ENCODE data around the gene CYP27C1. TPM values are rescaled to one million over a fixed set of nuclear protein-coding genes. Genes with fewer than 3 reads are reported as not detected.

The CYP27C1 gene
- total and polyA plus RNA-seq, 2 experiments from 2014 or later, result 1.8 to 2.9 TPM

DNA sequence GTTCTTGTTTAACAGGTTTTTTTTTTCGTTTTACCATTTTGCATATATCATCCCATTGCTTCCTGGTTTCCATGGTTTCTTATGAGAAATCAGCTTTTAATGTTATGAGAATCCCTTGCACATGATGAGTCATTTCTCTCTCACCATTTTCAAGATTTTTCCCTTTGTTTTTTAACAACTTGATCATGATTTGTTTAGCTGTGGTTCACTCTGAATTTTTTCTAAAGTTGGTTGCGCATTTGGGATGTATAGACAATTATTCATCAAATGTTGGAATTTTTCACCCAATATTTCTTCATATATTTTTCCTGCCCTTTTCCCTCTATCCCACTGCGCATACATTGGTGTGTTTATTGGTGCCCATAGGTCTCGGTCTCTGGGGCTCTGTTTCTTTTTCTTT lies 70.7 kb downstream of the CYP27C1 start:
- Histone ChIP-seq H3K79me2 (replicated peaks; ENCODE audit: insufficient read depth) (no peaks in the 10 kb centered on the region), H3F3A (replicated peaks; ENCODE audit: low read depth) (no peaks in the 10 kb centered on the region), H3K4me2 (no peak overlapping the region), H3K4me3 (no peak overlapping the region), H3K36me3 (ENCODE audit: insufficient read depth) (no peaks in the 10 kb centered on the region), H3K27ac (ENCODE audit: low read depth) (no peak overlapping the region), H3K27me3 (ENCODE audit: insufficient read depth) (no peaks in the 10 kb centered on the region), H2AFZ (no peak overlapping the region), H4K20me1 (replicated peaks; ENCODE audit: insufficient read depth) (no peaks in the 10 kb centered on the region), H3K4me1 (ENCODE audit: insufficient read depth) (no peaks in the 10 kb centered on the region), H3K9me2 (ENCODE audit: insufficient read depth) (no peaks in the 10 kb centered on the region)
- DNase-seq (ENCODE audit: low spot score) (no peak), ATAC-seq (no peak)
- Mint-ChIP-seq H3K27me3 (ENCODE audit: insufficient read depth, low read depth, poor library complexity) (no peaks in the 10 kb centered on the region), H3K9me3 (peaks cover 19% of the 10 kb centered on the region; the same call in 2 of the 3 replicates), H3K4me3 (no peak overlapping the region), H3K4me1 (no peaks in the 10 kb centered on the region), H3K36me3 (ENCODE audit: low read depth) (peaks cover 4% of the 10 kb centered on the region; the same call in 2 of the 3 replicates), H3K27ac (no peak overlapping the region)
- no peak for TF ChIP-seq CREB1 (CRISPR knock-in tag; IDR thresholded peaks at IDR 0.05; ENCODE audit: low read depth)
- TF ChIP-seq, protein P1, sequence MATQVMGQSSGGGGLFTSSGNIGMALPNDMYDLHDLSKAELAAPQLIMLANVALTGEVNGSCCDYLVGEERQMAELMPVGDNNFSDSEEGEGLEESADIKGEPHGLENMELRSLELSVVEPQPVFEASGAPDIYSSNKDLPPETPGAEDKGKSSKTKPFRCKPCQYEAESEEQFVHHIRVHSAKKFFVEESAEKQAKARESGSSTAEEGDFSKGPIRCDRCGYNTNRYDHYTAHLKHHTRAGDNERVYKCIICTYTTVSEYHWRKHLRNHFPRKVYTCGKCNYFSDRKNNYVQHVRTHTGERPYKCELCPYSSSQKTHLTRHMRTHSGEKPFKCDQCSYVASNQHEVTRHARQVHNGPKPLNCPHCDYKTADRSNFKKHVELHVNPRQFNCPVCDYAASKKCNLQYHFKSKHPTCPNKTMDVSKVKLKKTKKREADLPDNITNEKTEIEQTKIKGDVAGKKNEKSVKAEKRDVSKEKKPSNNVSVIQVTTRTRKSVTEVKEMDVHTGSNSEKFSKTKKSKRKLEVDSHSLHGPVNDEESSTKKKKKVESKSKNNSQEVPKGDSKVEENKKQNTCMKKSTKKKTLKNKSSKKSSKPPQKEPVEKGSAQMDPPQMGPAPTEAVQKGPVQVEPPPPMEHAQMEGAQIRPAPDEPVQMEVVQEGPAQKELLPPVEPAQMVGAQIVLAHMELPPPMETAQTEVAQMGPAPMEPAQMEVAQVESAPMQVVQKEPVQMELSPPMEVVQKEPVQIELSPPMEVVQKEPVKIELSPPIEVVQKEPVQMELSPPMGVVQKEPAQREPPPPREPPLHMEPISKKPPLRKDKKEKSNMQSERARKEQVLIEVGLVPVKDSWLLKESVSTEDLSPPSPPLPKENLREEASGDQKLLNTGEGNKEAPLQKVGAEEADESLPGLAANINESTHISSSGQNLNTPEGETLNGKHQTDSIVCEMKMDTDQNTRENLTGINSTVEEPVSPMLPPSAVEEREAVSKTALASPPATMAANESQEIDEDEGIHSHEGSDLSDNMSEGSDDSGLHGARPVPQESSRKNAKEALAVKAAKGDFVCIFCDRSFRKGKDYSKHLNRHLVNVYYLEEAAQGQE (IDR thresholded peaks at IDR 0.05; ENCODE audit: unreplicated experiment), result no peak
- TF ChIP-seq, protein P2, sequence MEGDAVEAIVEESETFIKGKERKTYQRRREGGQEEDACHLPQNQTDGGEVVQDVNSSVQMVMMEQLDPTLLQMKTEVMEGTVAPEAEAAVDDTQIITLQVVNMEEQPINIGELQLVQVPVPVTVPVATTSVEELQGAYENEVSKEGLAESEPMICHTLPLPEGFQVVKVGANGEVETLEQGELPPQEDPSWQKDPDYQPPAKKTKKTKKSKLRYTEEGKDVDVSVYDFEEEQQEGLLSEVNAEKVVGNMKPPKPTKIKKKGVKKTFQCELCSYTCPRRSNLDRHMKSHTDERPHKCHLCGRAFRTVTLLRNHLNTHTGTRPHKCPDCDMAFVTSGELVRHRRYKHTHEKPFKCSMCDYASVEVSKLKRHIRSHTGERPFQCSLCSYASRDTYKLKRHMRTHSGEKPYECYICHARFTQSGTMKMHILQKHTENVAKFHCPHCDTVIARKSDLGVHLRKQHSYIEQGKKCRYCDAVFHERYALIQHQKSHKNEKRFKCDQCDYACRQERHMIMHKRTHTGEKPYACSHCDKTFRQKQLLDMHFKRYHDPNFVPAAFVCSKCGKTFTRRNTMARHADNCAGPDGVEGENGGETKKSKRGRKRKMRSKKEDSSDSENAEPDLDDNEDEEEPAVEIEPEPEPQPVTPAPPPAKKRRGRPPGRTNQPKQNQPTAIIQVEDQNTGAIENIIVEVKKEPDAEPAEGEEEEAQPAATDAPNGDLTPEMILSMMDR (conservative IDR thresholded peaks at IDR 0.05; ENCODE audit: low read depth in 2 of 2), result no peak
- TF ChIP-seq NANOG (IDR thresholded peaks at IDR 0.05; ENCODE audit: borderline replicate concordance), result no peak
- TF ChIP-seq POLR2AphosphoS5 (IDR thresholded peaks at IDR 0.05; ENCODE audit: low read depth), result no peak
- TF ChIP-seq, protein P3, sequence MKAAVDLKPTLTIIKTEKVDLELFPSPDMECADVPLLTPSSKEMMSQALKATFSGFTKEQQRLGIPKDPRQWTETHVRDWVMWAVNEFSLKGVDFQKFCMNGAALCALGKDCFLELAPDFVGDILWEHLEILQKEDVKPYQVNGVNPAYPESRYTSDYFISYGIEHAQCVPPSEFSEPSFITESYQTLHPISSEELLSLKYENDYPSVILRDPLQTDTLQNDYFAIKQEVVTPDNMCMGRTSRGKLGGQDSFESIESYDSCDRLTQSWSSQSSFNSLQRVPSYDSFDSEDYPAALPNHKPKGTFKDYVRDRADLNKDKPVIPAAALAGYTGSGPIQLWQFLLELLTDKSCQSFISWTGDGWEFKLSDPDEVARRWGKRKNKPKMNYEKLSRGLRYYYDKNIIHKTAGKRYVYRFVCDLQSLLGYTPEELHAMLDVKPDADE (IDR thresholded peaks at IDR 0.05), result no peak
- no peak for TF ChIP-seq JUNB (IDR thresholded peaks at IDR 0.05; ENCODE audit: unreplicated experiment)
- TF ChIP-seq ZNF331 (CRISPR knock-in tag; IDR thresholded peaks at IDR 0.05; ENCODE audit: low read depth), result no peak
- TF ChIP-seq ZNF114 (CRISPR knock-in tag; IDR thresholded peaks at IDR 0.05), result no peak
- no peak for TF ChIP-seq EZH2phosphoT487 (IDR thresholded peaks at IDR 0.05; ENCODE audit: unreplicated experiment)
- no peak for TF ChIP-seq EZH2 (IDR thresholded peaks at IDR 0.05; ENCODE audit: low read depth, unreplicated experiment)
- no peak for TF ChIP-seq STAT1 (IDR thresholded peaks at IDR 0.05; ENCODE audit: unreplicated experiment)
- TF ChIP-seq, protein P4, sequence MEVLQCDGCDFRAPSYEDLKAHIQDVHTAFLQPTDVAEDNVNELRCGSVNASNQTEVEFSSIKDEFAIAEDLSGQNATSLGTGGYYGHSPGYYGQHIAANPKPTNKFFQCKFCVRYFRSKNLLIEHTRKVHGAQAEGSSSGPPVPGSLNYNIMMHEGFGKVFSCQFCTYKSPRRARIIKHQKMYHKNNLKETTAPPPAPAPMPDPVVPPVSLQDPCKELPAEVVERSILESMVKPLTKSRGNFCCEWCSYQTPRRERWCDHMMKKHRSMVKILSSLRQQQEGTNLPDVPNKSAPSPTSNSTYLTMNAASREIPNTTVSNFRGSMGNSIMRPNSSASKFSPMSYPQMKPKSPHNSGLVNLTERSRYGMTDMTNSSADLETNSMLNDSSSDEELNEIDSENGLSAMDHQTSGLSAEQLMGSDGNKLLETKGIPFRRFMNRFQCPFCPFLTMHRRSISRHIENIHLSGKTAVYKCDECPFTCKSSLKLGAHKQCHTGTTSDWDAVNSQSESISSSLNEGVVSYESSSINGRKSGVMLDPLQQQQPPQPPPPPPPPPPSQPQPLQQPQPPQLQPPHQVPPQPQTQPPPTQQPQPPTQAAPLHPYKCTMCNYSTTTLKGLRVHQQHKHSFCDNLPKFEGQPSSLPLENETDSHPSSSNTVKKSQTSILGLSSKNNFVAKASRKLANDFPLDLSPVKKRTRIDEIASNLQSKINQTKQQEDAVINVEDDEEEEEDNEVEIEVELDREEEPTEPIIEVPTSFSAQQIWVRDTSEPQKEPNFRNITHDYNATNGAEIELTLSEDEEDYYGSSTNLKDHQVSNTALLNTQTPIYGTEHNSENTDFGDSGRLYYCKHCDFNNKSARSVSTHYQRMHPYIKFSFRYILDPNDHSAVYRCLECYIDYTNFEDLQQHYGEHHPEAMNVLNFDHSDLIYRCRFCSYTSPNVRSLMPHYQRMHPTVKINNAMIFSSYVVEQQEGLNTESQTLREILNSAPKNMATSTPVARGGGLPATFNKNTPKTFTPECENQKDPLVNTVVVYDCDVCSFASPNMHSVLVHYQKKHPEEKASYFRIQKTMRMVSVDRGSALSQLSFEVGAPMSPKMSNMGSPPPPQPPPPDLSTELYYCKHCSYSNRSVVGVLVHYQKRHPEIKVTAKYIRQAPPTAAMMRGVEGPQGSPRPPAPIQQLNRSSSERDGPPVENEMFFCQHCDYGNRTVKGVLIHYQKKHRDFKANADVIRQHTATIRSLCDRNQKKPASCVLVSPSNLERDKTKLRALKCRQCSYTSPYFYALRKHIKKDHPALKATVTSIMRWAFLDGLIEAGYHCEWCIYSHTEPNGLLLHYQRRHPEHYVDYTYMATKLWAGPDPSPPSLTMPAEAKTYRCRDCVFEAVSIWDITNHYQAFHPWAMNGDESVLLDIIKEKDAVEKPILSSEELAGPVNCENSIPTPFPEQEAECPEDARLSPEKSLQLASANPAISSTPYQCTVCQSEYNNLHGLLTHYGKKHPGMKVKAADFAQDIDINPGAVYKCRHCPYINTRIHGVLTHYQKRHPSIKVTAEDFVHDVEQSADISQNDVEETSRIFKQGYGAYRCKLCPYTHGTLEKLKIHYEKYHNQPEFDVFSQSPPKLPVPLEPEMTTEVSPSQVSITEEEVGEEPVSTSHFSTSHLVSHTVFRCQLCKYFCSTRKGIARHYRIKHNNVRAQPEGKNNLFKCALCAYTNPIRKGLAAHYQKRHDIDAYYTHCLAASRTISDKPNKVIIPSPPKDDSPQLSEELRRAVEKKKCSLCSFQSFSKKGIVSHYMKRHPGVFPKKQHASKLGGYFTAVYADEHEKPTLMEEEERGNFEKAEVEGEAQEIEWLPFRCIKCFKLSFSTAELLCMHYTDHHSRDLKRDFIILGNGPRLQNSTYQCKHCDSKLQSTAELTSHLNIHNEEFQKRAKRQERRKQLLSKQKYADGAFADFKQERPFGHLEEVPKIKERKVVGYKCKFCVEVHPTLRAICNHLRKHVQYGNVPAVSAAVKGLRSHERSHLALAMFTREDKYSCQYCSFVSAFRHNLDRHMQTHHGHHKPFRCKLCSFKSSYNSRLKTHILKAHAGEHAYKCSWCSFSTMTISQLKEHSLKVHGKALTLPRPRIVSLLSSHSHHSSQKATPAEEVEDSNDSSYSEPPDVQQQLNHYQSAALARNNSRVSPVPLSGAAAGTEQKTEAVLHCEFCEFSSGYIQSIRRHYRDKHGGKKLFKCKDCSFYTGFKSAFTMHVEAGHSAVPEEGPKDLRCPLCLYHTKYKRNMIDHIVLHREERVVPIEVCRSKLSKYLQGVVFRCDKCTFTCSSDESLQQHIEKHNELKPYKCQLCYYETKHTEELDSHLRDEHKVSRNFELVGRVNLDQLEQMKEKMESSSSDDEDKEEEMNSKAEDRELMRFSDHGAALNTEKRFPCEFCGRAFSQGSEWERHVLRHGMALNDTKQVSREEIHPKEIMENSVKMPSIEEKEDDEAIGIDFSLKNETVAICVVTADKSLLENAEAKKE (CRISPR knock-in tag; IDR thresholded peaks at IDR 0.05), result no peak

Measured in GM23338 (cell line).